ENCODE data around the gene STT3B.

The STT3B gene

GRCh38 chr3:31521468-31521867 is 11.3 kb upstream of the STT3B start:
- no peak for DNase-seq

- no peak for DNase-seq
These were observed 10.6 kb upstream of the STT3B start for GRCh38 chr3:31522152-31522551.

- DNase-seq: no peak
These were observed 9.2 kb upstream of the STT3B start for GRCh38 chr3:31523543-31523942.

GRCh38 chr3:31525532-31525931 is 7.2 kb upstream of the STT3B start:
- no peak for DNase-seq

- no peak for DNase-seq
These were observed 3.3 kb upstream of the STT3B start for GRCh38 chr3:31529421-31529820.

- no peak for DNase-seq
These were observed 2.4 kb upstream of the STT3B start for GRCh38 chr3:31530039-31530959.

GRCh38 chr3:31530960-31531335 is 1.8 kb upstream of the STT3B start:
- DNase-seq: no peak

GRCh38 chr3:31531452-31531991 is 1.2 kb upstream of the STT3B start:
- no peak for DNase-seq

GRCh38 chr3:31531992-31532586 is 636 bp upstream of the STT3B start:
- peak; percentile 88 for DNase-seq

GRCh38 chr3:31533169-31534064 is 692 bp downstream of the STT3B start:
- DNase-seq: peak; percentile 3

- peak; percentile 4 for DNase-seq
These were observed 1.3 kb downstream of the STT3B start for GRCh38 chr3:31534065-31534425.

- no peak for DNase-seq
These were observed 3.8 kb downstream of the STT3B start for GRCh38 chr3:31536497-31536896.

- DNase-seq: no peak
These were observed 6.1 kb downstream of the STT3B start for GRCh38 chr3:31538801-31539200.

- no peak for DNase-seq
These were observed 6.5 kb downstream of the STT3B start for GRCh38 chr3:31539275-31539674.

- no peak for DNase-seq
These were observed 8.4 kb downstream of the STT3B start for GRCh38 chr3:31541089-31541488.

GRCh38 chr3:31542246-31542645 is 9.5 kb downstream of the STT3B start:
- DNase-seq: no peak

- no peak for DNase-seq
These were observed 10.7 kb downstream of the STT3B start for GRCh38 chr3:31543375-31543774.

GRCh38 chr3:31544634-31545033 is 11.9 kb downstream of the STT3B start:
- no peak for DNase-seq

GRCh38 chr3:31546162-31546561 is 13.4 kb downstream of the STT3B start:
- DNase-seq: no peak

- no peak for DNase-seq
These were observed 14.0 kb downstream of the STT3B start for GRCh38 chr3:31546725-31547124.

- DNase-seq: peak; percentile 17
These were observed 17.9 kb downstream of the STT3B start for GRCh38 chr3:31550452-31551251.

GRCh38 chr3:31551646-31552045 is 18.9 kb downstream of the STT3B start:
- DNase-seq: no peak
